HEK293 (cell line): ENCODE results near the gene SYNPO.

Source experiments
- GLI2 ChIP-seq: fragments of 450-650 bp; formaldehyde crosslinking; IDR thresholded peaks from 2 replicates; pipeline ENCODE4; 2017; ENCODE audit warnings: missing biosample characterization, missing genetic modification characterization, low read depth, borderline replicate concordance
- INSM2 ChIP-seq: fragments of 450-650 bp; formaldehyde crosslinking; IDR thresholded peaks from 2 replicates; pipeline ENCODE4 v1.5.1; 2016; ENCODE audit warnings: missing biosample characterization, missing genetic modification characterization
- KLF9 ChIP-seq: fragments of 450-650 bp; formaldehyde crosslinking; IDR thresholded peaks from 2 replicates; pipeline ENCODE4 v1.5.1; 2016; ENCODE audit warnings: missing biosample characterization, missing genetic modification characterization, low read depth
- PRDM1 ChIP-seq: fragments of 450-650 bp; formaldehyde crosslinking; IDR thresholded peaks from 2 replicates; pipeline ENCODE4; 2016; ENCODE audit warnings: missing biosample characterization, missing genetic modification characterization
- SP3 ChIP-seq: fragments of 450-650 bp; formaldehyde crosslinking; IDR thresholded peaks from 2 replicates; pipeline ENCODE4 v1.5.1; 2016; ENCODE audit warnings: missing biosample characterization, missing genetic modification characterization
- ZBTB1 ChIP-seq: fragments of 450-650 bp; formaldehyde crosslinking; IDR thresholded peaks from 2 replicates; pipeline ENCODE4 v1.5.1; 2016; ENCODE audit warnings: missing biosample characterization, missing genetic modification characterization
- ZFHX2 ChIP-seq: fragments of 450-650 bp; formaldehyde crosslinking; conservative IDR thresholded peaks from 2 replicates; pipeline ENCODE4 v1.5.1; 2016; ENCODE audit warnings: missing biosample characterization, missing genetic modification characterization
- ZNF140 ChIP-seq: fragments of 450-650 bp; formaldehyde crosslinking; IDR thresholded peaks from 2 replicates; pipeline ENCODE4 v1.5.1; 2016; ENCODE audit warnings: missing biosample characterization, missing genetic modification characterization
- ZNF335 ChIP-seq: fragments of 450-650 bp; formaldehyde crosslinking; conservative IDR thresholded peaks from 2 replicates; pipeline ENCODE4 v1.5.1; 2016; ENCODE audit warnings: missing biosample characterization, missing genetic modification characterization
- ZNF473 ChIP-seq: fragments of 450-650 bp; formaldehyde crosslinking; IDR thresholded peaks from 2 replicates; pipeline ENCODE4 v1.5.1; 2017; ENCODE audit warnings: missing biosample characterization, missing genetic modification characterization
- ZNF544 ChIP-seq: fragments of 450-650 bp; formaldehyde crosslinking; IDR thresholded peaks from 2 replicates; pipeline ENCODE4 v1.5.0; 2017; ENCODE audit warnings: missing biosample characterization, missing genetic modification characterization
- ZNF624 ChIP-seq: fragments of 450-650 bp; formaldehyde crosslinking; IDR thresholded peaks from 2 replicates; pipeline ENCODE4 v1.5.1; 2017; ENCODE audit warnings: missing biosample characterization, missing genetic modification characterization
- ZNF707 ChIP-seq: fragments of 450-650 bp; formaldehyde crosslinking; IDR thresholded peaks from 2 replicates; pipeline ENCODE4 v1.5.1; 2016; ENCODE audit warnings: missing biosample characterization, missing genetic modification characterization
- ZNF747 ChIP-seq: fragments of 450-650 bp; formaldehyde crosslinking; IDR thresholded peaks from 2 replicates; pipeline ENCODE4 v1.5.1; 2016; ENCODE audit warnings: missing biosample characterization, missing genetic modification characterization
- ZNF76 ChIP-seq: fragments of 450-650 bp; formaldehyde crosslinking; IDR thresholded peaks from 2 replicates; pipeline ENCODE4; 2016; ENCODE audit warnings: low read depth, missing biosample characterization, missing genetic modification characterization, borderline replicate concordance
- ZSCAN18 ChIP-seq: fragments of 450-650 bp; formaldehyde crosslinking; IDR thresholded peaks from 2 replicates; pipeline ENCODE4 v1.5.1; 2016; ENCODE audit warnings: missing biosample characterization, missing genetic modification characterization
- ZSCAN5A ChIP-seq: fragments of 450-650 bp; formaldehyde crosslinking; IDR thresholded peaks from 2 replicates; pipeline ENCODE4 v1.5.1; 2016; ENCODE audit warnings: missing biosample characterization, missing genetic modification characterization
- TF ChIP-seq, protein P1 (sequence below): fragments of 450-650 bp; formaldehyde crosslinking; IDR thresholded peaks from 2 replicates; pipeline ENCODE4 v1.5.1; 2016; ENCODE audit warnings: missing biosample characterization, missing genetic modification characterization, borderline replicate concordance
- TF ChIP-seq, protein P2 (sequence below): fragments of 450-650 bp; formaldehyde crosslinking; IDR thresholded peaks from 2 replicates; pipeline ENCODE4 v1.5.1; 2016; ENCODE audit warnings: missing biosample characterization, missing genetic modification characterization
- TF ChIP-seq, protein P3 (sequence below): fragments of 450-650 bp; formaldehyde crosslinking; IDR thresholded peaks from 2 replicates; pipeline ENCODE4 v1.5.1; 2016; ENCODE audit warnings: missing biosample characterization, missing genetic modification characterization
- TF ChIP-seq, protein P4 (sequence below): fragments of 450-650 bp; formaldehyde crosslinking; IDR thresholded peaks from 2 replicates; pipeline ENCODE4 v1.5.1; 2017; ENCODE audit warnings: missing biosample characterization, mild to moderate bottlenecking, missing genetic modification characterization, moderate library complexity

Gene SYNPO

GRCh38 chr5:150624334-150625163 is 15.9 kb upstream of the SYNPO start (continued):
- TF ChIP-seq, protein P1, sequence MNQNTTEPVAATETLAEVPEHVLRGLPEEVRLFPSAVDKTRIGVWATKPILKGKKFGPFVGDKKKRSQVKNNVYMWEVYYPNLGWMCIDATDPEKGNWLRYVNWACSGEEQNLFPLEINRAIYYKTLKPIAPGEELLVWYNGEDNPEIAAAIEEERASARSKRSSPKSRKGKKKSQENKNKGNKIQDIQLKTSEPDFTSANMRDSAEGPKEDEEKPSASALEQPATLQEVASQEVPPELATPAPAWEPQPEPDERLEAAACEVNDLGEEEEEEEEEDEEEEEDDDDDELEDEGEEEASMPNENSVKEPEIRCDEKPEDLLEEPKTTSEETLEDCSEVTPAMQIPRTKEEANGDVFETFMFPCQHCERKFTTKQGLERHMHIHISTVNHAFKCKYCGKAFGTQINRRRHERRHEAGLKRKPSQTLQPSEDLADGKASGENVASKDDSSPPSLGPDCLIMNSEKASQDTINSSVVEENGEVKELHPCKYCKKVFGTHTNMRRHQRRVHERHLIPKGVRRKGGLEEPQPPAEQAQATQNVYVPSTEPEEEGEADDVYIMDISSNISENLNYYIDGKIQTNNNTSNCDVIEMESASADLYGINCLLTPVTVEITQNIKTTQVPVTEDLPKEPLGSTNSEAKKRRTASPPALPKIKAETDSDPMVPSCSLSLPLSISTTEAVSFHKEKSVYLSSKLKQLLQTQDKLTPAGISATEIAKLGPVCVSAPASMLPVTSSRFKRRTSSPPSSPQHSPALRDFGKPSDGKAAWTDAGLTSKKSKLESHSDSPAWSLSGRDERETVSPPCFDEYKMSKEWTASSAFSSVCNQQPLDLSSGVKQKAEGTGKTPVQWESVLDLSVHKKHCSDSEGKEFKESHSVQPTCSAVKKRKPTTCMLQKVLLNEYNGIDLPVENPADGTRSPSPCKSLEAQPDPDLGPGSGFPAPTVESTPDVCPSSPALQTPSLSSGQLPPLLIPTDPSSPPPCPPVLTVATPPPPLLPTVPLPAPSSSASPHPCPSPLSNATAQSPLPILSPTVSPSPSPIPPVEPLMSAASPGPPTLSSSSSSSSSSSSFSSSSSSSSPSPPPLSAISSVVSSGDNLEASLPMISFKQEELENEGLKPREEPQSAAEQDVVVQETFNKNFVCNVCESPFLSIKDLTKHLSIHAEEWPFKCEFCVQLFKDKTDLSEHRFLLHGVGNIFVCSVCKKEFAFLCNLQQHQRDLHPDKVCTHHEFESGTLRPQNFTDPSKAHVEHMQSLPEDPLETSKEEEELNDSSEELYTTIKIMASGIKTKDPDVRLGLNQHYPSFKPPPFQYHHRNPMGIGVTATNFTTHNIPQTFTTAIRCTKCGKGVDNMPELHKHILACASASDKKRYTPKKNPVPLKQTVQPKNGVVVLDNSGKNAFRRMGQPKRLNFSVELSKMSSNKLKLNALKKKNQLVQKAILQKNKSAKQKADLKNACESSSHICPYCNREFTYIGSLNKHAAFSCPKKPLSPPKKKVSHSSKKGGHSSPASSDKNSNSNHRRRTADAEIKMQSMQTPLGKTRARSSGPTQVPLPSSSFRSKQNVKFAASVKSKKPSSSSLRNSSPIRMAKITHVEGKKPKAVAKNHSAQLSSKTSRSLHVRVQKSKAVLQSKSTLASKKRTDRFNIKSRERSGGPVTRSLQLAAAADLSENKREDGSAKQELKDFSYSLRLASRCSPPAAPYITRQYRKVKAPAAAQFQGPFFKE (tag by site-specific recombination): no peak
- TF ChIP-seq ZFHX2 (tag by site-specific recombination): peak; percentile 46; the same call in 1 of the 2 replicates
- no peak for TF ChIP-seq ZBTB1 (tag by site-specific recombination)
- TF ChIP-seq, protein P2, sequence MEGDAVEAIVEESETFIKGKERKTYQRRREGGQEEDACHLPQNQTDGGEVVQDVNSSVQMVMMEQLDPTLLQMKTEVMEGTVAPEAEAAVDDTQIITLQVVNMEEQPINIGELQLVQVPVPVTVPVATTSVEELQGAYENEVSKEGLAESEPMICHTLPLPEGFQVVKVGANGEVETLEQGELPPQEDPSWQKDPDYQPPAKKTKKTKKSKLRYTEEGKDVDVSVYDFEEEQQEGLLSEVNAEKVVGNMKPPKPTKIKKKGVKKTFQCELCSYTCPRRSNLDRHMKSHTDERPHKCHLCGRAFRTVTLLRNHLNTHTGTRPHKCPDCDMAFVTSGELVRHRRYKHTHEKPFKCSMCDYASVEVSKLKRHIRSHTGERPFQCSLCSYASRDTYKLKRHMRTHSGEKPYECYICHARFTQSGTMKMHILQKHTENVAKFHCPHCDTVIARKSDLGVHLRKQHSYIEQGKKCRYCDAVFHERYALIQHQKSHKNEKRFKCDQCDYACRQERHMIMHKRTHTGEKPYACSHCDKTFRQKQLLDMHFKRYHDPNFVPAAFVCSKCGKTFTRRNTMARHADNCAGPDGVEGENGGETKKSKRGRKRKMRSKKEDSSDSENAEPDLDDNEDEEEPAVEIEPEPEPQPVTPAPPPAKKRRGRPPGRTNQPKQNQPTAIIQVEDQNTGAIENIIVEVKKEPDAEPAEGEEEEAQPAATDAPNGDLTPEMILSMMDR (tag by site-specific recombination): 0 out of 2 replicates have a peak, but pooled peaks have one; percentile 10
- TF ChIP-seq ZNF624 (tag by site-specific recombination): no peak
- TF ChIP-seq SP3: peak; percentile 34; the same call in 1 of the 2 replicates
- peak; percentile 52 for TF ChIP-seq ZNF335 (tag by site-specific recombination)
- TF ChIP-seq, protein P3, sequence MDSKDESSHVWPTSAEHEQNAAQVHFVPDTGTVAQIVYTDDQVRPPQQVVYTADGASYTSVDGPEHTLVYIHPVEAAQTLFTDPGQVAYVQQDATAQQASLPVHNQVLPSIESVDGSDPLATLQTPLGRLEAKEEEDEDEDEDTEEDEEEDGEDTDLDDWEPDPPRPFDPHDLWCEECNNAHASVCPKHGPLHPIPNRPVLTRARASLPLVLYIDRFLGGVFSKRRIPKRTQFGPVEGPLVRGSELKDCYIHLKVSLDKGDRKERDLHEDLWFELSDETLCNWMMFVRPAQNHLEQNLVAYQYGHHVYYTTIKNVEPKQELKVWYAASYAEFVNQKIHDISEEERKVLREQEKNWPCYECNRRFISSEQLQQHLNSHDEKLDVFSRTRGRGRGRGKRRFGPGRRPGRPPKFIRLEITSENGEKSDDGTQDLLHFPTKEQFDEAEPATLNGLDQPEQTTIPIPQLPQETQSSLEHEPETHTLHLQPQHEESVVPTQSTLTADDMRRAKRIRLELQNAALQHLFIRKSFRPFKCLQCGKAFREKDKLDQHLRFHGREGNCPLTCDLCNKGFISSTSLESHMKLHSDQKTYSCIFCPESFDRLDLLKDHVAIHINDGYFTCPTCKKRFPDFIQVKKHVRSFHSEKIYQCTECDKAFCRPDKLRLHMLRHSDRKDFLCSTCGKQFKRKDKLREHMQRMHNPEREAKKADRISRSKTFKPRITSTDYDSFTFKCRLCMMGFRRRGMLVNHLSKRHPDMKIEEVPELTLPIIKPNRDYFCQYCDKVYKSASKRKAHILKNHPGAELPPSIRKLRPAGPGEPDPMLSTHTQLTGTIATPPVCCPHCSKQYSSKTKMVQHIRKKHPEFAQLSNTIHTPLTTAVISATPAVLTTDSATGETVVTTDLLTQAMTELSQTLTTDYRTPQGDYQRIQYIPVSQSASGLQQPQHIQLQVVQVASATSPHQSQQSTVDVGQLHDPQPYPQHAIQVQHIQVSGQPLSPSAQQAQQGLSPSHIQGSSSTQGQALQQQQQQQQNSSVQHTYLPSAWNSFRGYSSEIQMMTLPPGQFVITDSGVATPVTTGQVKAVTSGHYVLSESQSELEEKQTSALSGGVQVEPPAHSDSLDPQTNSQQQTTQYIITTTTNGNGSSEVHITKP (tag by site-specific recombination): peak; percentile 52; the same call in 1 of the 2 replicates
- TF ChIP-seq, protein P4, sequence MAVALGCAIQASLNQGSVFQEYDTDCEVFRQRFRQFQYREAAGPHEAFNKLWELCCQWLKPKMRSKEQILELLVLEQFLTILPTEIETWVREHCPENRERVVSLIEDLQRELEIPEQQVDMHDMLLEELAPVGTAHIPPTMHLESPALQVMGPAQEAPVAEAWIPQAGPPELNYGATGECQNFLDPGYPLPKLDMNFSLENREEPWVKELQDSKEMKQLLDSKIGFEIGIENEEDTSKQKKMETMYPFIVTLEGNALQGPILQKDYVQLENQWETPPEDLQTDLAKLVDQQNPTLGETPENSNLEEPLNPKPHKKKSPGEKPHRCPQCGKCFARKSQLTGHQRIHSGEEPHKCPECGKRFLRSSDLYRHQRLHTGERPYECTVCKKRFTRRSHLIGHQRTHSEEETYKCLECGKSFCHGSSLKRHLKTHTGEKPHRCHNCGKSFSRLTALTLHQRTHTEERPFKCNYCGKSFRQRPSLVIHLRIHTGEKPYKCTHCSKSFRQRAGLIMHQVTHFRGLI (tag by site-specific recombination): no peak
- no peak for TF ChIP-seq ZNF544 (tag by site-specific recombination)
- TF ChIP-seq ZNF140 (tag by site-specific recombination): no peak
- no peak for TF ChIP-seq ZNF747 (tag by site-specific recombination)
- TF ChIP-seq ZNF707 (tag by site-specific recombination): no peak
- TF ChIP-seq GLI2 (tag by site-specific recombination): no peak
- TF ChIP-seq ZNF473 (tag by site-specific recombination): no peak
- no peak for TF ChIP-seq ZSCAN5A (tag by site-specific recombination)
- TF ChIP-seq KLF9 (tag by site-specific recombination): peak; percentile 70
- no peak for TF ChIP-seq ZNF76 (tag by site-specific recombination)
- TF ChIP-seq PRDM1: no peak
- no peak for TF ChIP-seq ZSCAN18 (tag by site-specific recombination)
- no peak for TF ChIP-seq INSM2 (tag by site-specific recombination)
